HEK293 (cell line): ENCODE measurements around the gene GRIK2.

Source experiments
- CTCF ChIA-PET: fragments of 350-600 bp; formaldehyde crosslinking; extraction: SDS; loops from one replicate; lab custom pipeline; 2021; ENCODE audit warnings: antibody characterized with exemption; lab: Yijun Ruan, JAX
- POLR2A ChIA-PET: fragments of 300-600 bp; formaldehyde crosslinking; extraction: SDS; loops from one replicate; lab custom pipeline; 2020; ENCODE audit warnings: antibody characterized with exemption, inconsistent platforms; lab: Yijun Ruan, JAX
- H3K27ac ChIP-seq: fragments of 200-500 bp; sonication (Bioruptor generic); 2 replicates; pipeline ENCODE4 v1.5.1; 2014; ENCODE audit warnings: low read depth, low read length, control low read depth, inconsistent platforms; ENCODE audit errors: extremely low read depth
- H3K36me3 ChIP-seq, 2 experiments: fragments of 200-500 bp in 1 of 2; sonication (Bioruptor generic) in 1 of 2; 1 replicate in 1 of 2; 2 replicates in 1 of 2; pipeline ENCODE4 v1.5.1; 2014 to 2017; ENCODE audit warnings: inconsistent platforms in 2 of 2, low read length in 2 of 2; ENCODE audit not compliant: control insufficient read depth in 2 of 2, insufficient read depth in 1 of 2
- H3K4me1 ChIP-seq: fragments of 200-500 bp; sonication (Bioruptor generic); 2 replicates; pipeline ENCODE4 v1.5.1; 2014; ENCODE audit warnings: mild to moderate bottlenecking, low read length, inconsistent platforms; ENCODE audit not compliant: control insufficient read depth, insufficient read depth
- H3K4me3 ChIP-seq: 2 replicates; pipeline ENCODE4 v1.5.1; 2011; ENCODE audit warnings: low read depth, mild to moderate bottlenecking, control low read depth, low read length, moderate library complexity
- H3K9me3 ChIP-seq: fragments of 200-500 bp; sonication (Bioruptor generic); 2 replicates; pipeline ENCODE4 v1.5.1; 2014; ENCODE audit warnings: low read depth, low read length, inconsistent platforms; ENCODE audit not compliant: control insufficient read depth, insufficient read depth
- KLF10 ChIP-seq: fragments of 450-650 bp; IDR thresholded peaks from 2 replicates; pipeline ENCODE4 v1.5.1; 2018; ENCODE audit warnings: missing biosample characterization, mild to moderate bottlenecking, missing genetic modification characterization
- PBX3 ChIP-seq: sonication (generic); formaldehyde crosslinking; IDR thresholded peaks from 2 replicates; pipeline ENCODE4 v1.8.1; 2022; ENCODE audit warnings: mild to moderate bottlenecking, moderate library complexity, missing genetic modification reagents
- PRDM6 ChIP-seq: fragments of 450-650 bp; formaldehyde crosslinking; IDR thresholded peaks from 2 replicates; pipeline ENCODE4 v1.5.1; 2017; ENCODE audit warnings: missing biosample characterization, missing genetic modification characterization
- ZBTB1 ChIP-seq: fragments of 450-650 bp; formaldehyde crosslinking; IDR thresholded peaks from 2 replicates; pipeline ENCODE4 v1.5.1; 2016; ENCODE audit warnings: missing biosample characterization, missing genetic modification characterization
- ZBTB10 ChIP-seq: fragments of 450-650 bp; formaldehyde crosslinking; IDR thresholded peaks from 2 replicates; pipeline ENCODE4 v1.5.1; 2016; ENCODE audit warnings: missing biosample characterization, missing genetic modification characterization
- ZBTB26 ChIP-seq: fragments of 450-650 bp; formaldehyde crosslinking; optimal IDR thresholded peaks from 2 replicates; pipeline ENCODE3; 2016; ENCODE audit warnings: missing biosample characterization, mild to moderate bottlenecking, missing genetic modification characterization
- ZNF138 ChIP-seq: fragments of 450-650 bp; formaldehyde crosslinking; IDR thresholded peaks from 2 replicates; pipeline ENCODE4 v1.5.1; 2016; ENCODE audit warnings: missing biosample characterization, missing genetic modification characterization, borderline replicate concordance
- ZNF169 ChIP-seq: fragments of 450-650 bp; formaldehyde crosslinking; IDR thresholded peaks from 2 replicates; pipeline ENCODE4 v1.5.1; 2016; ENCODE audit warnings: missing biosample characterization, missing genetic modification characterization
- ZNF18 ChIP-seq: fragments of 450-650 bp; formaldehyde crosslinking; IDR thresholded peaks from 2 replicates; pipeline ENCODE4 v1.5.1; 2016; ENCODE audit warnings: missing biosample characterization, missing genetic modification characterization
- ZNF19 ChIP-seq: fragments of 450-650 bp; formaldehyde crosslinking; IDR thresholded peaks from 2 replicates; pipeline ENCODE4; 2016; ENCODE audit warnings: missing biosample characterization, missing genetic modification characterization, low read depth
- ZNF335 ChIP-seq: fragments of 450-650 bp; formaldehyde crosslinking; conservative IDR thresholded peaks from 2 replicates; pipeline ENCODE4 v1.5.1; 2016; ENCODE audit warnings: missing biosample characterization, missing genetic modification characterization
- ZNF350 ChIP-seq: fragments of 450-650 bp; formaldehyde crosslinking; IDR thresholded peaks from 2 replicates; pipeline ENCODE4 v1.5.0; 2017; ENCODE audit warnings: missing biosample characterization, mild to moderate bottlenecking, missing genetic modification characterization
- ZNF354C ChIP-seq: fragments of 450-650 bp; formaldehyde crosslinking; IDR thresholded peaks from 2 replicates; pipeline ENCODE4 v1.5.1; 2016; ENCODE audit warnings: missing biosample characterization, missing genetic modification characterization, low read depth, borderline replicate concordance
- ZNF449 ChIP-seq: fragments of 450-650 bp; formaldehyde crosslinking; IDR thresholded peaks from 2 replicates; pipeline ENCODE4 v1.5.1; 2017; ENCODE audit warnings: missing biosample characterization, mild to moderate bottlenecking, missing genetic modification characterization, moderate library complexity
- ZNF76 ChIP-seq: fragments of 450-650 bp; formaldehyde crosslinking; IDR thresholded peaks from 2 replicates; pipeline ENCODE4; 2016; ENCODE audit warnings: low read depth, missing biosample characterization, missing genetic modification characterization, borderline replicate concordance
- ZSCAN30 ChIP-seq: fragments of 450-650 bp; IDR thresholded peaks from 2 replicates; pipeline ENCODE4 v1.5.1; 2018; ENCODE audit warnings: missing biosample characterization, mild to moderate bottlenecking, missing genetic modification characterization, moderate library complexity

GRIK2 gene

GRCh38 chr6:102022803-102023202, 629.3 kb downstream of the GRIK2 start:
- no peak overlapping the region for H3K27ac ChIP-seq
- H3K4me1 ChIP-seq: no peaks in the 10 kb centered on the region
- H3K4me3 ChIP-seq: no peak overlapping the region
- TF ChIP-seq ZNF138 (no peak), ZSCAN30 (tag by site-specific recombination) (no peak), ZNF449 (no peak), ZBTB10 (tag by site-specific recombination) (no peak), ZNF19 (no peak), ZNF76 (tag by site-specific recombination) (no peak), PBX3 (CRISPR knock-in tag) (no peak), ZNF335 (no peak), ZBTB26 (no peak), ZNF354C (no peak), ZNF18 (tag by site-specific recombination) (no peak), ZNF169 (tag by site-specific recombination) (no peak), PRDM6 (tag by site-specific recombination) (no peak), ZNF350 (no peak), KLF10 (tag by site-specific recombination) (no peak), ZBTB1 (no peak)
- no peaks in the 10 kb centered on the region for H3K36me3 ChIP-seq
- POLR2A ChIA-PET: no interaction called here
- H3K9me3 ChIP-seq: no peaks in the 10 kb centered on the region
- CTCF ChIA-PET: no interaction called here
